ENCODE results near the gene HJURP. TPM values are rescaled to one million over a fixed set of nuclear protein-coding genes. Genes with fewer than 3 reads are reported as not detected.

Gene HJURP
- total RNA-seq, 1 donor from 2014 or later, result 8.2 TPM

- H3K4me3 Mint-ChIP-seq (ENCODE audit: unreplicated experiment), result no peak overlapping the region
- no peak overlapping the region for H3K27ac Mint-ChIP-seq (ENCODE audit: unreplicated experiment)
- peaks cover 5% of the 10 kb centered on the region for H3K9me3 Mint-ChIP-seq (ENCODE audit: low read depth)
- peaks cover 2% of the 10 kb centered on the region for H3K36me3 Mint-ChIP-seq (ENCODE audit: low read depth)
- H3K27me3 Mint-ChIP-seq (ENCODE audit: low read depth), result peaks cover 11% of the 10 kb centered on the region
- H3K4me1 Mint-ChIP-seq (ENCODE audit: low read depth), result peaks cover 4% of the 10 kb centered on the region
- no peak for TF ChIP-seq CTCF (IDR thresholded peaks at IDR 0.05)
- no peak for DNase-seq (ENCODE audit: low spot score)
Observed at GRCh38 chr2:233798335-233799086, 55.8 kb downstream of the HJURP start.

GRCh38 chr2:233796254-233796653 lies 58.1 kb downstream of the HJURP start:
- TF ChIP-seq CTCF (IDR thresholded peaks at IDR 0.05), result no peak
- peaks cover 5% of the 10 kb centered on the region for H3K27me3 Mint-ChIP-seq (ENCODE audit: low read depth)
- peaks cover 5% of the 10 kb centered on the region for H3K9me3 Mint-ChIP-seq (ENCODE audit: low read depth)
- H3K27ac Mint-ChIP-seq (ENCODE audit: unreplicated experiment), result no peak overlapping the region
- no peak for DNase-seq (ENCODE audit: low spot score)
- peaks cover 2% of the 10 kb centered on the region for H3K36me3 Mint-ChIP-seq (ENCODE audit: low read depth)
- peaks cover 3% of the 10 kb centered on the region for H3K4me1 Mint-ChIP-seq (ENCODE audit: low read depth)
- H3K4me3 Mint-ChIP-seq (ENCODE audit: unreplicated experiment), result no peak overlapping the region

- Mint-ChIP-seq H3K27me3 (ENCODE audit: low read depth) (peaks cover 7% of the 10 kb centered on the region), H3K9me3 (ENCODE audit: low read depth) (peaks cover 5% of the 10 kb centered on the region), H3K27ac (ENCODE audit: unreplicated experiment) (no peak overlapping the region), H3K4me3 (ENCODE audit: unreplicated experiment) (no peak overlapping the region), H3K36me3 (ENCODE audit: low read depth) (peaks cover 2% of the 10 kb centered on the region), H3K4me1 (ENCODE audit: low read depth) (no peaks in the 10 kb centered on the region)
- TF ChIP-seq CTCF (IDR thresholded peaks at IDR 0.05), result no peak
- peak; percentile 82 for DNase-seq (ENCODE audit: low spot score)
Observed at GRCh38 chr2:233795735-233796171, 58.6 kb downstream of the HJURP start.

GRCh38 chr2:233794128-233794658 lies 60.1 kb downstream of the HJURP start:
- DNase-seq (ENCODE audit: low spot score), result peak; percentile 86
- H3K36me3 Mint-ChIP-seq (ENCODE audit: low read depth), result no peaks in the 10 kb centered on the region
- H3K9me3 Mint-ChIP-seq (ENCODE audit: low read depth), result no peaks in the 10 kb centered on the region
- H3K27me3 Mint-ChIP-seq (ENCODE audit: low read depth), result peaks cover 9% of the 10 kb centered on the region
- H3K4me3 Mint-ChIP-seq (ENCODE audit: unreplicated experiment), result no peak overlapping the region
- TF ChIP-seq CTCF (IDR thresholded peaks at IDR 0.05), result no peak
- H3K4me1 Mint-ChIP-seq (ENCODE audit: low read depth), result no peaks in the 10 kb centered on the region
- H3K27ac Mint-ChIP-seq (ENCODE audit: unreplicated experiment), result no peak overlapping the region

- Mint-ChIP-seq H3K27ac (ENCODE audit: unreplicated experiment) (no peak overlapping the region), H3K4me1 (ENCODE audit: low read depth) (no peaks in the 10 kb centered on the region), H3K27me3 (ENCODE audit: low read depth) (peaks cover 8% of the 10 kb centered on the region), H3K36me3 (ENCODE audit: low read depth) (no peaks in the 10 kb centered on the region), H3K4me3 (ENCODE audit: unreplicated experiment) (no peak overlapping the region), H3K9me3 (ENCODE audit: low read depth) (no peaks in the 10 kb centered on the region)
- TF ChIP-seq CTCF (IDR thresholded peaks at IDR 0.05), result no peak
- no peak for DNase-seq (ENCODE audit: low spot score)
Observed at GRCh38 chr2:233793465-233794127, 60.7 kb downstream of the HJURP start.
